HepG2 (cell line): ENCODE results near the gene NUDT8. TPM values are rescaled to one million over a fixed set of nuclear protein-coding genes. Genes with fewer than 3 reads are reported as not detected.

ENCODE experiments used
- CAMTA2 ChIP-seq: sonication (generic); formaldehyde crosslinking; IDR thresholded peaks from 2 replicates; pipeline ENCODE4 v1.4.0; 2020; ENCODE audit warnings: mild to moderate bottlenecking, missing genetic modification reagents, borderline replicate concordance
- CREBL2 ChIP-seq: sonication (generic); formaldehyde crosslinking; IDR thresholded peaks from 2 replicates; pipeline ENCODE4 v1.8.1; 2023; ENCODE audit warnings: missing genetic modification reagents, mild to moderate bottlenecking, borderline replicate concordance
- DPF2 ChIP-seq: sonication (generic); formaldehyde crosslinking; IDR thresholded peaks from 2 replicates; pipeline ENCODE4 v1.4.0; 2020; ENCODE audit warnings: mild to moderate bottlenecking, low read depth, missing genetic modification reagents, borderline replicate concordance
- FOXA3 ChIP-seq: IDR thresholded peaks from 2 replicates; pipeline ENCODE4 v1.6.1; 2016; ENCODE audit warnings: missing genetic modification reagents, missing compliant biosample characterization
- MXD4 ChIP-seq: IDR thresholded peaks from 2 replicates; pipeline ENCODE4 v1.6.1; 2016; ENCODE audit warnings: mild to moderate bottlenecking, missing biosample characterization, missing genetic modification reagents
- RERE ChIP-seq: IDR thresholded peaks from 2 replicates; pipeline ENCODE4 v1.6.1; 2016; ENCODE audit warnings: low read depth, missing genetic modification reagents, missing compliant biosample characterization
- SALL2 ChIP-seq: sonication (generic); formaldehyde crosslinking; IDR thresholded peaks from 2 replicates; pipeline ENCODE4 v1.8.1; 2023; ENCODE audit warnings: mild to moderate bottlenecking, missing genetic modification reagents, inconsistent platforms
- SMARCE1 ChIP-seq: fragments of 450-650 bp; IDR thresholded peaks from 2 replicates; pipeline ENCODE4 v1.6.1; 2017; ENCODE audit warnings: borderline replicate concordance
- SP140L ChIP-seq: sonication (generic); formaldehyde crosslinking; IDR thresholded peaks from 2 replicates; pipeline ENCODE4 v1.4.0; 2020; ENCODE audit warnings: missing genetic modification reagents, borderline replicate concordance
- ZBTB40 ChIP-seq, 2 experiments: fragments of 450-650 bp in 1 of 2; sonication (generic) in 1 of 2; formaldehyde crosslinking in 1 of 2; IDR thresholded peaks; 2 replicates each; pipeline versions ENCODE4 v1.6.1 to v1.8.0; 2016 to 2022; ENCODE audit warnings: antibody characterized with exemption in 1 of 2, mild to moderate bottlenecking in 1 of 2, missing genetic modification reagents in 1 of 2
- ZNF263 ChIP-seq: sonication (generic); formaldehyde crosslinking; IDR thresholded peaks from 2 replicates; pipeline ENCODE4 v1.4.0; 2020; ENCODE audit warnings: missing genetic modification reagents
- ZSCAN9 ChIP-seq: IDR thresholded peaks from 2 replicates; pipeline ENCODE4 v1.6.1; 2016; ENCODE audit warnings: borderline replicate concordance
- polyA plus RNA-seq, 8 experiments: library from polyadenylated mRNA; depleted of rRNA in 3 of 8; stranded (reverse) in 7 of 8; unstranded in 1 of 8; fragments of >200 nt; fragmentation: Illumina TruSeq in 4 of 8; extraction: Trizol in 4 of 8; gene quantifications; 2 replicates each; pipeline versions ENCODE4 v1.2.1 to v1.2.3, GENCODE V29; 2011 to 2016; ENCODE audit warnings: low read depth in 4 of 8, missing spikeins in 1 of 8, mixed read lengths in 1 of 8; ENCODE audit not compliant: insufficient read depth in 1 of 8
- total RNA-seq, 5 experiments: library from RNA; depleted of rRNA; stranded (reverse); fragments of >200 nt; fragmentation: Illumina TruSeq; extraction: Trizol; gene quantifications; 2 replicates each; pipeline ENCODE4 v1.2.3, GENCODE V29; 2016; ENCODE audit warnings: low read depth in 1 of 5

The NUDT8 gene
- total and polyA plus RNA-seq, 2 of the 13 experiments (the other 11 are each of a cell fraction or from before 2014, with no cell fraction given): 6.7 to 25.8 TPM

GRCh38 chr11:67631853-67632174 lies 2.1 kb upstream of the NUDT8 start (continued):
- TF ChIP-seq RERE (CRISPR knock-in tag) (no peak), CAMTA2 (0 out of 2 replicates have a peak, but pooled peaks have one; percentile 64), CREBL2 (CRISPR knock-in tag) (no peak), SALL2 (CRISPR knock-in tag) (no peak), ZBTB40 (IDR thresholded peaks at IDR 0.05) (no peak), ZBTB40 (CRISPR knock-in tag; IDR thresholded peaks at IDR 0.05) (no peak), SMARCE1 (no peak), ZNF263 (peak; percentile 45; the same call in 1 of the 2 replicates), DPF2 (CRISPR knock-in tag) (0 out of 2 replicates have a peak, but pooled peaks have one; percentile 16), ZSCAN9 (no peak), MXD4 (CRISPR knock-in tag) (no peak), FOXA3 (CRISPR knock-in tag) (no peak), SP140L (CRISPR knock-in tag) (no peak)
- TF ChIP-seq, all 625 proteins: peak for 9
